Activated B cell treated with CpG ODN at 0.5 μM for 24 hours (primary cell): ENCODE measurements around the gene LCLAT1. TPM values are rescaled to one million over a fixed set of nuclear protein-coding genes. Genes with fewer than 3 reads are reported as not detected.

ENCODE experiments used
- ATAC-seq: fragments of 200-7000 bp; cut with Tn5 transposase; one replicate; pipeline ENCODE4 v1.10.0; 2021; ENCODE audit warnings: low read depth, mild to moderate bottlenecking, moderate library complexity
- CTCF ChIA-PET: fragments of 350-600 bp; sonication (Branson Sonifier 250); formaldehyde crosslinking; loops from one replicate; lab custom pipeline; 2021; ENCODE audit warnings: antibody characterized with exemption; lab: Charles Lee
- POLR2A ChIA-PET: fragments of 350-600 bp; sonication (Branson Sonifier 250); formaldehyde crosslinking; loops from one replicate; lab custom pipeline; 2021; ENCODE audit warnings: antibody characterized with exemption; lab: Charles Lee
- DNase-seq: peaks from one replicate; pipeline ENCODE4 v3.0.0; 2022
- H3K27ac Mint-ChIP-seq: one replicate; pipeline ENCODE4 v1.8.0; 2020; ENCODE audit warnings: mixed read lengths
- H3K27me3 Mint-ChIP-seq: one replicate; pipeline ENCODE4 v1.8.0; 2021; ENCODE audit warnings: mixed read lengths
- H3K36me3 Mint-ChIP-seq: one replicate; pipeline ENCODE4 v1.8.0; 2021; ENCODE audit warnings: low read depth, mixed read lengths
- H3K4me1 Mint-ChIP-seq: one replicate; pipeline ENCODE4 v1.8.0; 2021; ENCODE audit warnings: mixed read lengths
- H3K4me3 Mint-ChIP-seq: one replicate; pipeline ENCODE4 v1.8.0; 2020; ENCODE audit warnings: mild to moderate bottlenecking, mixed read lengths
- H3K9me3 Mint-ChIP-seq: one replicate; pipeline ENCODE4 v1.8.0; 2020; ENCODE audit warnings: mixed read lengths
- intact Hi-C: fragments of 100-400 bp; cut with micrococcal nuclease; formaldehyde crosslinking; loops from one replicate; pipeline ENCODE4 v1.15.1; 2024
- total RNA-seq: library from RNA; stranded (reverse); gene quantifications from 2 replicates; pipeline ENCODE4 v1.2.3, GENCODE V29; 2022
- TF ChIP-seq, protein P1 (sequence below): fragments of 200-600 bp; IDR thresholded peaks from one replicate; pipeline ENCODE4 v1.8.0; 2022; ENCODE audit warnings: antibody characterized with exemption, mild to moderate bottlenecking

Gene LCLAT1
- total RNA-seq, 1 donor from 2014 or later: 25.9 TPM

DNA sequence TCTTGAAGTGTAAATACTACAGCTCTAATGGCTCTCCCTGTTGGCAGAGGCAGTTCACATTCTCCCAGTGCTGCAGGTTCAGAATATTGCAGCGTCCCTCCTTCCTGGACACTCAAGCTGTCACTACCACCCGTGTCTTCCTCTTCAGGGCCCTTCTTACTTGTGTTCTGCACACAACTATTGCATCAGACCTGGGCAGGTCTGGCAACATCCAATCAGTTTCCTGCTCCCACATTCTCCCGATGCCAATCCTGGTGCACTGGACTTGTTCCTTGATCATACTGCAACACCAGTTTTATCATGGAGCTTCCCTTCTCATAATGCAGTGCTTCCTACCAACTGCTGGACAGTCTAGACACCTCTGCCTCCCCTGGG, 198.7 kb downstream of the LCLAT1 start:
- H3K36me3 Mint-ChIP-seq: peaks cover 12% of the 10 kb centered on the region
- ChIA-PET POLR2A (no interaction called here), CTCF (interaction anchor here (0.7 kb wide), 1 partner anchor 414 kb away, joined by 3 read pairs; no protein-coding TSS in a partner anchor)
- TF ChIP-seq, protein P1, sequence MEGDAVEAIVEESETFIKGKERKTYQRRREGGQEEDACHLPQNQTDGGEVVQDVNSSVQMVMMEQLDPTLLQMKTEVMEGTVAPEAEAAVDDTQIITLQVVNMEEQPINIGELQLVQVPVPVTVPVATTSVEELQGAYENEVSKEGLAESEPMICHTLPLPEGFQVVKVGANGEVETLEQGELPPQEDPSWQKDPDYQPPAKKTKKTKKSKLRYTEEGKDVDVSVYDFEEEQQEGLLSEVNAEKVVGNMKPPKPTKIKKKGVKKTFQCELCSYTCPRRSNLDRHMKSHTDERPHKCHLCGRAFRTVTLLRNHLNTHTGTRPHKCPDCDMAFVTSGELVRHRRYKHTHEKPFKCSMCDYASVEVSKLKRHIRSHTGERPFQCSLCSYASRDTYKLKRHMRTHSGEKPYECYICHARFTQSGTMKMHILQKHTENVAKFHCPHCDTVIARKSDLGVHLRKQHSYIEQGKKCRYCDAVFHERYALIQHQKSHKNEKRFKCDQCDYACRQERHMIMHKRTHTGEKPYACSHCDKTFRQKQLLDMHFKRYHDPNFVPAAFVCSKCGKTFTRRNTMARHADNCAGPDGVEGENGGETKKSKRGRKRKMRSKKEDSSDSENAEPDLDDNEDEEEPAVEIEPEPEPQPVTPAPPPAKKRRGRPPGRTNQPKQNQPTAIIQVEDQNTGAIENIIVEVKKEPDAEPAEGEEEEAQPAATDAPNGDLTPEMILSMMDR: no peak
- H3K4me1 Mint-ChIP-seq: peaks cover 13% of the 10 kb centered on the region
- no peak for ATAC-seq
- H3K27ac Mint-ChIP-seq: no peak overlapping the region
- H3K4me3 Mint-ChIP-seq: no peak overlapping the region
- H3K27me3 Mint-ChIP-seq: no peaks in the 10 kb centered on the region
- intact Hi-C loops: no loop called here
- no peak for DNase-seq
- no peaks in the 10 kb centered on the region for H3K9me3 Mint-ChIP-seq

- Mint-ChIP-seq H3K4me3 (no peak overlapping the region), H3K9me3 (no peaks in the 10 kb centered on the region), H3K4me1 (no peaks in the 10 kb centered on the region), H3K27ac (no peak overlapping the region), H3K36me3 (peaks cover 5% of the 10 kb centered on the region), H3K27me3 (no peaks in the 10 kb centered on the region)
- intact Hi-C loops: no loop called here
- ChIA-PET CTCF (no interaction called here), POLR2A (no interaction called here)
- TF ChIP-seq, protein P1: no peak
- ATAC-seq (no peak), DNase-seq (no peak)
Measured at GRCh38 chr2:30647752-30648457, 200.9 kb downstream of the LCLAT1 start.

DNA sequence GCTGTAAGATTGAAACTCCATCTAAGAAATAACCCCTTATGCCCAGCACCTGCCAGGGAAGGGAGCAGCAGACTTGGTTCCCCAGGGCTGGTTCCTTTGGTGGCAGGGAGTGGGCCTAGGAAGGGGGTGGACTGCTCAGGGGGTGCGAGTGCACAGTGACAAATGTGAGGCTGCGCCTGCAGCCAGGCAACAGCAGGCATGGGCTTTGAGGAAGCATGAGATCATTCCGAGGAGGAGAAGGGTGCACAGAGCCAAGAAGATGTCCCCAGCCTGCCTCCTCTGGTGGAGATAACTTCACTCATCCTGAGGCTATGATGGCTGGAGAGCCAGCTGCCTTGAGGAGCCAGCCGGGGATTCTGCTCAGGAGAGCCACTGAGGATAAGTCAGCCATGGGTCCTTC, 202.2 kb downstream of the LCLAT1 start:
- TF ChIP-seq, protein P1: no peak
- no peaks in the 10 kb centered on the region for H3K27me3 Mint-ChIP-seq

GRCh38 chr2:30649828-30650227, 202.8 kb downstream of the LCLAT1 start:
- intact Hi-C loops: no loop called here
- ATAC-seq (no peak), DNase-seq (no peak)
- no peaks in the 10 kb centered on the region for H3K4me1 Mint-ChIP-seq
- ChIA-PET CTCF (no interaction called here), POLR2A (no interaction called here)
- no peak overlapping the region for H3K27ac Mint-ChIP-seq
- no peak overlapping the region for H3K4me3 Mint-ChIP-seq
- TF ChIP-seq, protein P1: no peak
- no peaks in the 10 kb centered on the region for H3K27me3 Mint-ChIP-seq
- no peaks in the 10 kb centered on the region for H3K36me3 Mint-ChIP-seq
- no peaks in the 10 kb centered on the region for H3K9me3 Mint-ChIP-seq

More for the DNA sequence above, 202.2 kb downstream of the LCLAT1 start:
- ChIA-PET POLR2A (interaction anchor here (0.7 kb wide), 1 partner anchor 328 kb away, joined by 11 read pairs; no protein-coding TSS in a partner anchor), CTCF (no interaction called here)
- Mint-ChIP-seq H3K27ac (no peak overlapping the region), H3K36me3 (peaks cover 4% of the 10 kb centered on the region), H3K4me1 (no peaks in the 10 kb centered on the region), H3K4me3 (no peak overlapping the region), H3K9me3 (no peaks in the 10 kb centered on the region)
- DNase-seq (no peak), ATAC-seq (no peak)
- intact Hi-C loops: no loop called here

- no peaks in the 10 kb centered on the region for H3K27me3 Mint-ChIP-seq
- ChIA-PET CTCF (no interaction called here), POLR2A (no interaction called here)
- TF ChIP-seq, protein P1: no peak
- no peaks in the 10 kb centered on the region for H3K9me3 Mint-ChIP-seq
- H3K4me3 Mint-ChIP-seq: no peak overlapping the region
- DNase-seq: no peak
- H3K4me1 Mint-ChIP-seq: no peaks in the 10 kb centered on the region
- H3K27ac Mint-ChIP-seq: no peak overlapping the region
- intact Hi-C loops: no loop called here
- H3K36me3 Mint-ChIP-seq: no peaks in the 10 kb centered on the region
- no peak for ATAC-seq
Measured at GRCh38 chr2:30652271-30652915, 205.3 kb downstream of the LCLAT1 start.
